PFSK-1 (cell line): ENCODE measurements around the gene SLC41A1.

Experiments
- FOXP2 ChIP-seq: optimal IDR thresholded peaks from 2 replicates; pipeline ENCODE3; 2011; ENCODE audit warnings: borderline replicate concordance, control low read depth, inconsistent platforms; ENCODE audit not compliant: insufficient read depth; ENCODE audit errors: extremely low read length, extremely low read depth
- POLR2AphosphoS5 ChIP-seq: IDR thresholded peaks from 2 replicates; pipeline ENCODE4 v1.6.1; 2012; ENCODE audit warnings: low read depth, mild to moderate bottlenecking, control low read depth, low read length, moderate library complexity
- SIN3A ChIP-seq: IDR thresholded peaks from 2 replicates; pipeline ENCODE4 v1.6.1; 2012; ENCODE audit warnings: mild to moderate bottlenecking, low read length, moderate library complexity, borderline replicate concordance; ENCODE audit not compliant: insufficient read depth
- TAF1 ChIP-seq: IDR thresholded peaks from 2 replicates; pipeline ENCODE4 v1.6.1; 2012; ENCODE audit warnings: low read length, control low read depth, borderline replicate concordance; ENCODE audit not compliant: insufficient read depth
- TF ChIP-seq, protein P1 (sequence below), 2 experiments: IDR thresholded peaks; 2 replicates each; pipeline versions ENCODE4 v1.6.1 to v1.8.0; 2011 to 2012; ENCODE audit warnings: low read depth in 2 of 2, low read length in 2 of 2, control low read depth in 1 of 2, inconsistent platforms in 1 of 2, mild to moderate bottlenecking in 1 of 2, moderate library complexity in 1 of 2; ENCODE audit not compliant: insufficient read depth in 1 of 2

Gene SLC41A1

DNA sequence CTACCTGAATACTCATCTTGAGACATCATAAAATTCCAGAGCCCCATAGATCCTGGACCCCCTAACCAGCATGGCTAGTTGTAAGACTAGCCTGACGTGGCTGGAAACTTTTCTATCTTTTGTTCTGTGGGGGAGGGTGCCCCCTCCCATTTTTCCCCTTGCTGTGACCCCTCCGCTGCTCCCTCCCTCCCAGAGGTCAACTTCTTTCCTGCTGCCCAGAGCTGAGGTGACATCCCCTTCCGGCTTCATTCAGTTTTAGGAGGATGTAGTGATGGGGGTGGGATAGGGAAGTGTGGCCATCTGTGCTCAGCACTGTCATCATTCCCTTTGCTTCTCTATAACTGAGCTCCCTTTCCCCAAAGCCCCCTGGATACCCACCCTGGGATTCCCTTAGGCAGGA lies 4.4 kb upstream of the SLC41A1 start:
- TF ChIP-seq TAF1: no peak
- TF ChIP-seq FOXP2: no peak
- TF ChIP-seq, protein P1, sequence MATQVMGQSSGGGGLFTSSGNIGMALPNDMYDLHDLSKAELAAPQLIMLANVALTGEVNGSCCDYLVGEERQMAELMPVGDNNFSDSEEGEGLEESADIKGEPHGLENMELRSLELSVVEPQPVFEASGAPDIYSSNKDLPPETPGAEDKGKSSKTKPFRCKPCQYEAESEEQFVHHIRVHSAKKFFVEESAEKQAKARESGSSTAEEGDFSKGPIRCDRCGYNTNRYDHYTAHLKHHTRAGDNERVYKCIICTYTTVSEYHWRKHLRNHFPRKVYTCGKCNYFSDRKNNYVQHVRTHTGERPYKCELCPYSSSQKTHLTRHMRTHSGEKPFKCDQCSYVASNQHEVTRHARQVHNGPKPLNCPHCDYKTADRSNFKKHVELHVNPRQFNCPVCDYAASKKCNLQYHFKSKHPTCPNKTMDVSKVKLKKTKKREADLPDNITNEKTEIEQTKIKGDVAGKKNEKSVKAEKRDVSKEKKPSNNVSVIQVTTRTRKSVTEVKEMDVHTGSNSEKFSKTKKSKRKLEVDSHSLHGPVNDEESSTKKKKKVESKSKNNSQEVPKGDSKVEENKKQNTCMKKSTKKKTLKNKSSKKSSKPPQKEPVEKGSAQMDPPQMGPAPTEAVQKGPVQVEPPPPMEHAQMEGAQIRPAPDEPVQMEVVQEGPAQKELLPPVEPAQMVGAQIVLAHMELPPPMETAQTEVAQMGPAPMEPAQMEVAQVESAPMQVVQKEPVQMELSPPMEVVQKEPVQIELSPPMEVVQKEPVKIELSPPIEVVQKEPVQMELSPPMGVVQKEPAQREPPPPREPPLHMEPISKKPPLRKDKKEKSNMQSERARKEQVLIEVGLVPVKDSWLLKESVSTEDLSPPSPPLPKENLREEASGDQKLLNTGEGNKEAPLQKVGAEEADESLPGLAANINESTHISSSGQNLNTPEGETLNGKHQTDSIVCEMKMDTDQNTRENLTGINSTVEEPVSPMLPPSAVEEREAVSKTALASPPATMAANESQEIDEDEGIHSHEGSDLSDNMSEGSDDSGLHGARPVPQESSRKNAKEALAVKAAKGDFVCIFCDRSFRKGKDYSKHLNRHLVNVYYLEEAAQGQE (IDR thresholded peaks at IDR 0.05; ENCODE audit: insufficient read depth in 1 of 2, low read depth in 2 of 2, low read length in 2 of 2): no peak
- no peak for TF ChIP-seq POLR2AphosphoS5
- TF ChIP-seq SIN3A: no peak

DNA sequence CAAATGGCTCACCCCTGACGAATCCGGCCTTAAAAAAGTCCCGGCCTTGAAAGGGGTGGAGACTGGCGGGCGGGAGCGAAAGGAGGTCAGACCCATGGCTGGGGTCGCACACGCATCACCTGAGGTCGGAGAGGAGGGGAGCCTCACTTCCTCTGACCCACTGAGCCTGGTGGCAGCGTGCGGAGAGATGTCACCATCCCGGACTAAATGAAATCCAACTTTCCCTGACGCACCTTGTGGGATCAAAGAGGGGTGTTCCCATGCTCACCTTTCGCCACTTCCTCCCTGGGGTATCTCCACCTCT lies 709 bp upstream of the SLC41A1 start:
- TF ChIP-seq TAF1: no peak
- TF ChIP-seq POLR2AphosphoS5: no peak
- no peak for TF ChIP-seq SIN3A
- peak; percentile 25 for TF ChIP-seq FOXP2
- TF ChIP-seq, protein P1 (IDR thresholded peaks at IDR 0.05; ENCODE audit: insufficient read depth in 1 of 2, low read depth in 2 of 2, low read length in 2 of 2): no peak

DNA sequence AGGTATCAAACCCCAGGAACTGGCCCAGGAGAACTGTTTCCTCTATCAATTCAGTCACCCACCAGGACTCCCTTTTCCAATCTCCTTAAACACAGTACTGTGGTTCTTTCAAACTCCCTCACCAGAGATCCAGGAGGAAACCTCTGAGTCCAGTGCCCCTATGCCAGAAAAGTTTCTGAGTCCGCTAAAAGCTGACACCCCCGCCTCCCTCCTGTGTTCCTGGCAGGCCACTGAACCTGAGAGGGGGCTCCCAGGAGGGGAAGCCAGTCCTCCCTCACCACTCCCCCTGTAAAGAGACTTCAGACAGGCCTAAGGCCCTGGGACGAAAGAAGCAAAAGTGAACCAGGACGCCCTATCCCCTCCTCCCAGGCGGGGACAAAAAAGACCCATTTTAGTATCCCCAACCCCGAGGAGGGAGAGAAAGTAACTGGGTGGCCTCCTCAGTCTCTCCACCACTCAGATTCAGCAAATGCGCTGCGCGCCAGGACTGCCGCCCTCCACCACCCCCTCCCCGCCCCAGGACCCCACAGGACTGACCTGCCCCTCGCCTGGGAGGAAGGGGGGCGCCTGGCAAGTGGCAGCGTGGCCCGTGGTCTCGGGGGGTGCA lies 624 bp downstream of the SLC41A1 start:
- TF ChIP-seq FOXP2: no peak
- TF ChIP-seq, protein P1 (IDR thresholded peaks at IDR 0.05; ENCODE audit: insufficient read depth in 1 of 2, low read depth in 2 of 2, low read length in 2 of 2): no peak
- no peak for TF ChIP-seq TAF1
- no peak for TF ChIP-seq SIN3A
- TF ChIP-seq POLR2AphosphoS5: no peak

DNA sequence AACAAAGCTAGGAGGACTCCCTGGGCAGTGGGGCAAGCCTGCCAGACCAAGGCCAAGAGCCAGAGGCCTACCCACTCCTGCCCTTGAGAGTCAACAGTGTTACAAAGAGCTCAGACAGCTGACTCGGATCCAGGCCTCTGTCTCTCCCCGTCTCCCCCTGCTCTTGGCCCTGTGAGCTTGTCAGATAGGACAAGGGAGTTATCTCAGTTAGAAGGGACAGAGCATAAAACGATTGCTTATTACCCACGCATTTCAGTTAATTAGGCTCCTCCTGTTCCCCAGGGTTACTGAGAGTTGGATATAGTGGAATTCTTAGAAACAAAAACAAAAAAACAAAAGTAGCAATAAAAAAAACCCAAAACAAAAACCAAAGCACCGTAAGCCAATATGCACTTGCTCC lies 1.3 kb downstream of the SLC41A1 start:
- TF ChIP-seq TAF1: no peak
- no peak for TF ChIP-seq FOXP2
- TF ChIP-seq SIN3A: no peak
- TF ChIP-seq, protein P1 (IDR thresholded peaks at IDR 0.05; ENCODE audit: insufficient read depth in 1 of 2, low read depth in 2 of 2, low read length in 2 of 2): no peak
- TF ChIP-seq POLR2AphosphoS5: no peak

DNA sequence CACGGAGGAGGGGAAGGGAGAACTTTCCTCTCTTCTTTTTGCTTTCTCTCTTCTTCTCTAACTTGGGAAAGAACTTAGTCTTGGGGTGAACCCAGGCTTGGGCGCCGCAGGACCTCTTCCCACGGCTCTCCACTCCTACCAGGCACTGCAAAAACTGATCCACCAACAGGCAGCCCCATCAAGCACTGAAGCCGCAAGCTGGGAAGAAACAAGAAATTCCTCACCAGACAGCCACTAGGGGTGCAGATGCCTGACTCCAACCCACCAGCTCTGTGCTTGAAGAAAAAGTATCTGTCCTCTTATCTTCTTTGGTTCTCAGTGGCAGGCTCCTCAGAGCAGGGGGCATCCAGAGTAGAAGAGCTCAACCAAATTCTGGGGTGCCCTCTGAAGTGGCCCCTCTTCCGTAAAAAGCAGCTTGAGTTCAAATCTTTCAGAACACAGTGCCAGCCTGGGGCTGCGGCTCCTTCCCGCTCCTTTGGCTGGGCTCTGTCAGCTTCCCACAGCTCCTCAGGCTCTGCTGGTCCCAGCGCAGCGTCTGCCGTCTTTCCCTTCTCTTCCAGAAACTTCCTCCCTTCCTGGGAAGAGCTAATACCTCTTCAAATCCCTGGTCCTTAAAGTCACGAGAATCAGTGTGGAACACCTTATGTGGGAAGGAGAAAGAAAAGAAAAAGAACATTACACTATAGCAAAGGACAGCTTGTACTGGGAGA lies 2.4 kb downstream of the SLC41A1 start:
- TF ChIP-seq FOXP2: no peak
- TF ChIP-seq POLR2AphosphoS5: no peak
- no peak for TF ChIP-seq SIN3A
- TF ChIP-seq, protein P1 (IDR thresholded peaks at IDR 0.05; ENCODE audit: insufficient read depth in 1 of 2, low read depth in 2 of 2, low read length in 2 of 2): no peak
- no peak for TF ChIP-seq TAF1
